Mesendoderm (in vitro differentiated cells): ENCODE data around the gene MICB.

Experiments used
- DNase-seq: peaks from one replicate; pipeline ENCODE4 v3.0.0; 2013
- H2AK5ac ChIP-seq: 2 replicates; pipeline ENCODE4 v1.6.1; 2013; ENCODE audit warnings: low read length, inconsistent platforms
- H2BK120ac ChIP-seq: 2 replicates; pipeline ENCODE4 v1.6.1; 2013; ENCODE audit warnings: low read depth, mild to moderate bottlenecking, low read length, moderate library complexity, mixed read lengths
- H2BK15ac ChIP-seq: replicated peaks from 2 replicates; pipeline ENCODE4 v1.6.1; 2013; ENCODE audit warnings: low read depth, mild to moderate bottlenecking, moderate library complexity
- H2BK5ac ChIP-seq: 2 replicates; pipeline ENCODE4 v1.6.1; 2013; ENCODE audit warnings: low read length, inconsistent platforms
- H3K18ac ChIP-seq: 2 replicates; pipeline ENCODE4 v1.6.1; 2013; ENCODE audit warnings: mild to moderate bottlenecking, low read length, mixed read lengths
- H3K23ac ChIP-seq: one replicate; pipeline ENCODE4 v1.6.1; 2013; ENCODE audit warnings: low read length
- H3K27ac ChIP-seq: 2 replicates; pipeline ENCODE4 v1.5.1; 2013; ENCODE audit warnings: low read depth, mild to moderate bottlenecking, inconsistent platforms, low read length, moderate library complexity
- H3K27me3 ChIP-seq: 2 replicates; pipeline ENCODE4 v1.6.1; 2013; ENCODE audit warnings: low read length, control low read depth, mild to moderate bottlenecking, inconsistent platforms; ENCODE audit not compliant: insufficient read depth, poor library complexity
- H3K36me3 ChIP-seq: 2 replicates; pipeline ENCODE4 v1.6.1; 2013; ENCODE audit warnings: low read length, inconsistent platforms; ENCODE audit not compliant: control insufficient read depth, insufficient read depth
- H3K4ac ChIP-seq: one replicate; pipeline ENCODE4 v1.6.1; 2013; ENCODE audit warnings: low read depth, mild to moderate bottlenecking, low read length, moderate library complexity
- H3K4me1 ChIP-seq: 2 replicates; pipeline ENCODE4 v1.6.1; 2013; ENCODE audit warnings: low read depth, low read length, inconsistent platforms; ENCODE audit not compliant: control insufficient read depth
- H3K4me2 ChIP-seq: 2 replicates; pipeline ENCODE4 v1.6.1; 2013; ENCODE audit warnings: low read length
- H3K4me3 ChIP-seq: 2 replicates; pipeline ENCODE4 v1.5.1; 2013; ENCODE audit warnings: mild to moderate bottlenecking, low read length
- H3K56ac ChIP-seq: one replicate; pipeline ENCODE4 v1.6.1; 2013; ENCODE audit warnings: low read length
- H3K79me1 ChIP-seq: 2 replicates; pipeline ENCODE4 v1.6.1; 2013; ENCODE audit warnings: low read length, inconsistent platforms
- H3K79me2 ChIP-seq: 2 replicates; pipeline ENCODE4 v1.6.1; 2013; ENCODE audit warnings: mild to moderate bottlenecking, low read length; ENCODE audit not compliant: control insufficient read depth, insufficient read depth
- H3K9ac ChIP-seq: 2 replicates; pipeline ENCODE4 v1.6.1; 2013; ENCODE audit warnings: low read length, inconsistent platforms
- H4K5ac ChIP-seq: one replicate; pipeline ENCODE4 v1.6.1; 2013; ENCODE audit warnings: low read length
- H4K8ac ChIP-seq: one replicate; pipeline ENCODE4 v1.6.1; 2013; ENCODE audit warnings: low read depth, mild to moderate bottlenecking, control low read depth, low read length, moderate library complexity
- WGBS: extraction: QIAGEN DNeasy Blood & Tissue Kit; methylation state at CpG from one replicate; pipeline ENCODE4 v1.1.7; 2013; ENCODE audit warnings: low lambda C conversion rate, missing lambda C conversion rate; ENCODE audit not compliant: insufficient coverage; ENCODE audit errors: extremely low coverage; 5-methylcytosine and 5-hydroxymethylcytosine counted together

Gene MICB

DNA sequence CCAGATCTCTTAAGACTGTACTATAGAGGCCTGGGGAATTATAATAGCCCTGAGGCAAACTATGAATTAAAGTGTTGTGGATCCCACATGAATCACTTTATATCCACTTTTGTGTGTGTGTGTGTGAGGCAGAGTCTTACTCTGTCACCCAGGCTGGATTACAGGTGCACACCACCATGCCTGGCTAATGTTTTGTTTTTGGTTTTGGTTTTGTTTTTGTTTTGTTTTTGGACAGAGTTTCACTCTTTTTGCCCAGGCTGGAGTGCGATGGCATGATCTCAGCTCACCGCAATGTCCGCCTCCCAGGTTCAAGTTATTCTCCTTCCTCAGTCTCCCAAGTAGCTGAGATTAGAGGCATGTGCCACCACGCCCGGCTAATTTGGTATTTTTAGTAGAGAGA lies 32.2 kb upstream of the MICB start:
- Histone ChIP-seq H3K4me2 (no peak overlapping the region), H4K8ac (no peak overlapping the region), H3K4ac (no peak overlapping the region), H3K36me3 (no peaks in the 10 kb centered on the region), H3K18ac (no peak overlapping the region), H4K5ac (no peak overlapping the region), H2AK5ac (no peak overlapping the region), H2BK15ac (no peak overlapping the region), H3K56ac (no peak overlapping the region), H2BK120ac (no peak overlapping the region), H3K79me2 (no peaks in the 10 kb centered on the region), H3K4me1 (no peaks in the 10 kb centered on the region), H3K4me3 (no peak overlapping the region), H3K79me1 (no peaks in the 10 kb centered on the region), H3K27me3 (no peaks in the 10 kb centered on the region), H2BK5ac (no peak overlapping the region), H3K9ac (no peak overlapping the region), H3K23ac (no peak overlapping the region), H3K27ac (no peak overlapping the region)
- no peak for DNase-seq
- no CpG with 5 or more reads among the region's 5 CpGs for WGBS

GRCh38 chr6:31466466-31466865 lies 31.5 kb upstream of the MICB start:
- H3K79me2 ChIP-seq, result no peaks in the 10 kb centered on the region
- no peaks in the 10 kb centered on the region for H3K27me3 ChIP-seq
- DNase-seq, result no peak
- H2BK5ac ChIP-seq, result no peak overlapping the region
- H2AK5ac ChIP-seq, result no peak overlapping the region
- no peak overlapping the region for H2BK120ac ChIP-seq
- H4K8ac ChIP-seq, result no peak overlapping the region
- H3K4me2 ChIP-seq, result no peak overlapping the region
- no peak overlapping the region for H3K18ac ChIP-seq
- no CpG with 5 or more reads among the region's 4 CpGs for WGBS
- no peak overlapping the region for H3K27ac ChIP-seq
- no peak overlapping the region for H2BK15ac ChIP-seq
- no peak overlapping the region for H3K23ac ChIP-seq
- no peak overlapping the region for H4K5ac ChIP-seq
- no peak overlapping the region for H3K56ac ChIP-seq
- H3K4me3 ChIP-seq, result no peak overlapping the region
- no peak overlapping the region for H3K9ac ChIP-seq
- H3K4ac ChIP-seq, result no peak overlapping the region
- no peaks in the 10 kb centered on the region for H3K79me1 ChIP-seq
- H3K36me3 ChIP-seq, result no peaks in the 10 kb centered on the region
- H3K4me1 ChIP-seq, result no peaks in the 10 kb centered on the region

GRCh38 chr6:31467151-31467550 lies 30.8 kb upstream of the MICB start:
- Histone ChIP-seq H3K79me1 (no peaks in the 10 kb centered on the region), H4K5ac (no peak overlapping the region), H4K8ac (no peak overlapping the region), H3K4ac (no peak overlapping the region), H2BK15ac (no peak overlapping the region), H3K27ac (no peak overlapping the region), H2BK120ac (no peak overlapping the region), H3K4me1 (no peaks in the 10 kb centered on the region), H3K18ac (no peak overlapping the region), H3K23ac (no peak overlapping the region), H3K4me3 (no peak overlapping the region), H3K36me3 (no peaks in the 10 kb centered on the region), H2AK5ac (no peak overlapping the region), H3K27me3 (no peaks in the 10 kb centered on the region), H3K9ac (no peak overlapping the region), H3K79me2 (no peaks in the 10 kb centered on the region), H3K56ac (no peak overlapping the region), H2BK5ac (no peak overlapping the region), H3K4me2 (no peak overlapping the region)
- peak; percentile 21 for DNase-seq
- WGBS, result no CpG with 5 or more reads among the region's 8 CpGs

- WGBS, result no CpG with 5 or more reads among the region's 2 CpGs
- Histone ChIP-seq H3K56ac (no peak overlapping the region), H3K4me3 (no peak overlapping the region), H4K8ac (no peak overlapping the region), H3K18ac (no peak overlapping the region), H4K5ac (no peak overlapping the region), H3K27ac (no peak overlapping the region), H2AK5ac (no peak overlapping the region), H3K36me3 (no peaks in the 10 kb centered on the region), H3K79me1 (no peaks in the 10 kb centered on the region), H3K79me2 (no peaks in the 10 kb centered on the region), H3K4me2 (no peak overlapping the region), H3K4me1 (no peaks in the 10 kb centered on the region), H3K4ac (no peak overlapping the region), H2BK5ac (no peak overlapping the region), H3K23ac (no peak overlapping the region), H2BK120ac (no peak overlapping the region), H3K9ac (no peak overlapping the region), H3K27me3 (no peaks in the 10 kb centered on the region), H2BK15ac (no peak overlapping the region)
- DNase-seq, result no peak
Observed at GRCh38 chr6:31468311-31468710, 29.6 kb upstream of the MICB start.

DNA sequence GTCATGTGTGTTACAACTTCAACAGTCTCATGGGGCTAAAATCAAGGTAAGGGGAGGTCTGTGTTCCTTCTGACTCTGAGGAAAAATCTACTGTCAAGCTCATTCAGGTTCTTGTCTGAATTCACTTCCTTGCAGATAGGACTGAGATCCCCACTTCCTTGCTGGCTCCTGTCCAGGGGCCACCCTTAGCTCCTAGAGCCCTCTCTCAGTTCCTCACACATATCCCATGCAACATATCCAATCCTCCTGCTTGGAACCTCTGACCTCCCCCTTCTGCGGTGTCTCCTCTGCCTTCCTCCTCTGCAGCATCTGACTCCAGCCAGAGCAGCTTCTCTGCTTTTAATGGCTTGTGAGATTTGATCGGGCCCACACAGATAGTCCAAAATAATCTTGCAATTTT lies 27.1 kb upstream of the MICB start:
- Histone ChIP-seq H3K79me1 (no peaks in the 10 kb centered on the region), H3K23ac (no peak overlapping the region), H4K8ac (no peak overlapping the region), H2AK5ac (no peak overlapping the region), H3K27me3 (no peaks in the 10 kb centered on the region), H3K36me3 (no peaks in the 10 kb centered on the region), H2BK5ac (no peak overlapping the region), H3K27ac (no peak overlapping the region), H3K4me1 (no peaks in the 10 kb centered on the region), H3K79me2 (no peaks in the 10 kb centered on the region), H2BK120ac (no peak overlapping the region), H3K4me3 (no peak overlapping the region), H4K5ac (no peak overlapping the region), H3K4me2 (no peak overlapping the region), H3K18ac (no peak overlapping the region), H3K9ac (no peak overlapping the region), H3K56ac (no peak overlapping the region), H3K4ac (no peak overlapping the region), H2BK15ac (no peak overlapping the region)
- no peak for DNase-seq
- WGBS, result no CpG with 5 or more reads among the region's 2 CpGs

DNA sequence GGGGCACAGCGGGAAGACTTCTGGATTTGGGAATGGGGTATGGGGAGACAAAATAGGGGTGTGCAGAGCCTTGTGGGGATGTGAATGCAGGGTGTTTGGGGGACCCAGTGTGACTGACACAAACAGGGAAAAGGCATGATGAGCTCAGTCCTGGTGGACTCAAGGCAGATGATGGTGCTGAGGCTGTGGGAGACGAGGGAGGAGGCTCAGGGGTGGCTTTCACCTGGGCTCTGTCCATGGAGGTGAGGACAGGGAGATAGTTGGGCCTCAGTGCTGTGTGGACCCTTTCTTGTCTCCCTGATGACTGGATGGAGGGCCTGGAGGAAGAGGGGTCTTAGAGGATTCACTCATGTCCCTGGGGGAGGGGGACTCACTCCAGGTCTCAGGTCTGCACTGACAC lies 26.2 kb upstream of the MICB start:
- Histone ChIP-seq H2AK5ac (no peak overlapping the region), H4K8ac (no peak overlapping the region), H3K56ac (no peak overlapping the region), H3K23ac (no peak overlapping the region), H3K4me3 (no peak overlapping the region), H2BK120ac (no peak overlapping the region), H2BK5ac (no peak overlapping the region), H3K4me1 (no peaks in the 10 kb centered on the region), H3K18ac (no peak overlapping the region), H3K36me3 (no peaks in the 10 kb centered on the region), H3K79me2 (no peaks in the 10 kb centered on the region), H3K79me1 (no peaks in the 10 kb centered on the region), H3K4me2 (no peak overlapping the region), H4K5ac (no peak overlapping the region), H2BK15ac (no peak overlapping the region), H3K27ac (no peak overlapping the region), H3K9ac (no peak overlapping the region), H3K27me3 (no peaks in the 10 kb centered on the region), H3K4ac (no peak overlapping the region)
- no CpG with 5 or more reads among the region's 2 CpGs for WGBS
- no peak for DNase-seq
